GM20000 (cell line): ENCODE results near the gene EPHB2.

Source experiments
- DNase-seq: peaks from one replicate; pipeline ENCODE4 v3.0.0; 2012; ENCODE audit warnings: low spot score
- TF ChIP-seq, protein P1 (sequence below): IDR thresholded peaks from 2 replicates; pipeline ENCODE4 v1.5.1; 2012; ENCODE audit warnings: mild to moderate bottlenecking, control low read depth; ENCODE audit errors: extremely low read depth, missing control alignments

The EPHB2 gene

DNA sequence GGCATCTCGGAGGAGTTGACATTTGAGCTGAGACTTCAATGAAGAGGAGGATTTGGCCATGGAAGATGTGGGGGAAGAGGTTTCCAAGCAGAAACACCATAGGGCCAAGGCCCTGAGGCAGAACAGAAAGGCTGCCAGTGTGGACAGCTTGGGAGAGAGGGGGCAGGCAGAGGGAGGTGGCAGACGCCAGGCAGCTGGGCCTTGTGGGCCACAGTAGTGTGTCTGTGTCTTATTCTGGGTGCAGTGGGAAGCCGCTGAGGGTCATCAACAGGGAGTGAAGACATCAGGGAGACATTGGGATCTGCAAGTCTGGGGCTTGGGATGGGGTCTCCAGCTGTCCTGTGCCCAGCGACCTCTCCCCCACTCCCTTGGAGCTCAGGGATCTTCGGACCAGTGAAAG, 165.2 kb downstream of the EPHB2 start:
- DNase-seq: no peak
- TF ChIP-seq, protein P1, sequence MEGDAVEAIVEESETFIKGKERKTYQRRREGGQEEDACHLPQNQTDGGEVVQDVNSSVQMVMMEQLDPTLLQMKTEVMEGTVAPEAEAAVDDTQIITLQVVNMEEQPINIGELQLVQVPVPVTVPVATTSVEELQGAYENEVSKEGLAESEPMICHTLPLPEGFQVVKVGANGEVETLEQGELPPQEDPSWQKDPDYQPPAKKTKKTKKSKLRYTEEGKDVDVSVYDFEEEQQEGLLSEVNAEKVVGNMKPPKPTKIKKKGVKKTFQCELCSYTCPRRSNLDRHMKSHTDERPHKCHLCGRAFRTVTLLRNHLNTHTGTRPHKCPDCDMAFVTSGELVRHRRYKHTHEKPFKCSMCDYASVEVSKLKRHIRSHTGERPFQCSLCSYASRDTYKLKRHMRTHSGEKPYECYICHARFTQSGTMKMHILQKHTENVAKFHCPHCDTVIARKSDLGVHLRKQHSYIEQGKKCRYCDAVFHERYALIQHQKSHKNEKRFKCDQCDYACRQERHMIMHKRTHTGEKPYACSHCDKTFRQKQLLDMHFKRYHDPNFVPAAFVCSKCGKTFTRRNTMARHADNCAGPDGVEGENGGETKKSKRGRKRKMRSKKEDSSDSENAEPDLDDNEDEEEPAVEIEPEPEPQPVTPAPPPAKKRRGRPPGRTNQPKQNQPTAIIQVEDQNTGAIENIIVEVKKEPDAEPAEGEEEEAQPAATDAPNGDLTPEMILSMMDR: no peak

DNA sequence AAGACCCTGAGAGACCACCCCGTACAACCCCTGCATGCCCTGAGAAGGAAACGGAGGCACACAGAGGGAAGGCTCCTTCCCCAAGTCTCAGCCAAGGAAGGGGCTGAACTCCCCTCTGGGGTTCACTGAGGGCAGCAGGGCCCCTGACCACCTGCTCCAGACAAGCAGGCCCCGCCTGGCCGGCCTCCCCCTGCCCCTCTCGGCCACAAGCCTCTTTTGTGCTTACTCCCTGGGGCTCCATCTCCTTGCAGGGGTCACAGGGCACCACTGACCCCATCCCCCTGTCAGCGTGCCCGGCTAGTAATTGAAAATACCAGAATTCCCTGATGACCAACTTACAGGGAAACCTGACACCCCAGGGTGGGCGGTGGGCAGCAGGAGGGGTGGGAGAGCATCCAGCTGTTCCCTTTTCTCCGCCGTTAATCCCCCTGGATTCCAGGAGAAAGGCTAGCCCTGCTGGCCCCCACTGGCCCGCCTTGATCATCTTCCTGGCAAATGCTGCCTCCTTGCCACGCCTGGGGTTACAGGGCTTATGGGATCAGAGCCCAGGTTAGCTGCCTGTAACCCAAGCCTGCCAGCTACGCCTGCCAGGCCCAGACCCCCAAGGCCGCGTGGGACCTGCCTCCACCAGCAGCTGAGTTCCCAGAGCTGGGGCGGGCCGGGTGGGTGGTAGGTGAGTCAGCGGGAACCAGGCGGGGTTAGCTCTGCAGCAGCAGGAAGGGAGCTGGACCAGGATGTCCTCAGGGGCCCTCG, 165.9 kb downstream of the EPHB2 start:
- TF ChIP-seq, protein P1: no peak
- no peak for DNase-seq

DNA sequence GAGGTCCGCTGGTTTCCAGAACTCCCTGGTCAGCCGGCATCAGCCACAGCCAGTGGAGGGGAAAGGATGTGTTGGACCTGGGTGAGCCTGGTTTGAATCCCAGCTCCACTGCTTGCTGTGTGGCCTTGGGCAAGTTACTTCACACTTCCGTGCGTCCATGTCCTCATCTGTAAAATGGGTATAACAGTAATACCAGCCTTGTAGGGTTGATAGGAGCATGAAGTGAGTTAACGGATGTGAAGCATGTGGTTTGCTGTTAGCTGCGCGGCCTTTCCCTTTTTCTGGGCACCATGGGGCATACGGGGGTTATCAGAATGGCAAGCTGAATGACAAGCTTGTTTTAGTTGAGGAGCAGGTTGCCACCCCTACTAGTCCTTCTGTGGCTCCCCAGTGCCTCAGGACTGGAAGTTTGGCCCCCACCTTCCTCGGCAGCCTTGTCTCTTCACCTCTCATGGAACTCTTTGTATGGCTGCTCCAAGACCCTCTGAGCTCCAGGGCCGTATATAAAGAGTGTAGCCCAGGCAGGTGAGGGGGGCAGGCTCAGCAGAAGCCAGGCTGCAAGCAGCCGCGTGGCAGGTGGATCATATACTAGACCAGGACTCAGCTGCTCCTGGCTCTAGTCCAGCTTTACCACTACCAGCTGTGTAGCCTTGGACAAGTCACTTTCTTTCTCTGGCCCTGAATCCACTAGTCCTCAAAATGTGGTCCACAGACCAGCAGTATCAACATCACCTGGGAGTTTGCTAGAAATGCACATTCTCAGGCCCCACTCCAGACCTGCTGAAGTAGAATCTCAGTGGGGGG, 166.7 kb downstream of the EPHB2 start:
- TF ChIP-seq, protein P1: no peak
- DNase-seq: no peak

DNA sequence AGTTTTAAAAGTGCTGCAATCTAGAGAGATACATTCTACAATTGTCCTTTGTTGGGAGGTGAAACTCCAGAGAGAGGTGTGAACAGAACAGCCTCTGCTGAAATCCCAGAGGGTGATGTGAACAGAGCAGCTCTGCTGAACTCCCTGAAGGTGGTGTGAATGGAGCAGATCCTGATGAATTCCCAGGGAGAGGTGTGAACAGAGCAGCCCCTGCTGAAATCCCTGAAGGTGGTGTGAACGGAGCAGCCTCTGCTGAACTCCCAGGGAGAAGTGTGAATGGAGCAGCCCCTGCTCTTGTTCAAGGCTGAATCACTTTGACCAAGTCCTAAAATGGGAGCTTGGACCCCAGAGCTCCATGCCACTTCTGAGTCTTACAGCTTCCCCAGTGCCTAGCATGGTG, 167.3 kb downstream of the EPHB2 start:
- TF ChIP-seq, protein P1: no peak
- no peak for DNase-seq

DNA sequence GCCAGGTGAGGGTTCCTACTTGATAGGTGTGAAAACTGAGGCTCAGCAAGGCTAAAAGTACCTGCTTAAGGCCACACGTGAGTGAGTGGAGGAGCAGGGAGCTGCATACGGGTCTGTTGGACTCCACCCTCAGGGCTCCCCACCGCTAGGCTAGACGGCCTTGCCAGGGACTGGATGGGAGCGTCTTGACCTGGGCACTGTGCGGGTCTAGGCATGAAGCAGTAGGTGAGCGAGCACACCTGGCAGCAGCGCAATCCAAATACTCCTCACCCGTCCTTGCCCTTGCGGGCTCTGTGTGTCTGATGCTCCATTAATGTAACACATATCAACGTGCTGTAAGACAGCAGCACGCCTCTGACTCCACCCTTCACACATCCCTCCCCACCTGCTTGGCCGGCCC, 168.0 kb downstream of the EPHB2 start:
- TF ChIP-seq, protein P1: no peak
- DNase-seq: no peak

DNA sequence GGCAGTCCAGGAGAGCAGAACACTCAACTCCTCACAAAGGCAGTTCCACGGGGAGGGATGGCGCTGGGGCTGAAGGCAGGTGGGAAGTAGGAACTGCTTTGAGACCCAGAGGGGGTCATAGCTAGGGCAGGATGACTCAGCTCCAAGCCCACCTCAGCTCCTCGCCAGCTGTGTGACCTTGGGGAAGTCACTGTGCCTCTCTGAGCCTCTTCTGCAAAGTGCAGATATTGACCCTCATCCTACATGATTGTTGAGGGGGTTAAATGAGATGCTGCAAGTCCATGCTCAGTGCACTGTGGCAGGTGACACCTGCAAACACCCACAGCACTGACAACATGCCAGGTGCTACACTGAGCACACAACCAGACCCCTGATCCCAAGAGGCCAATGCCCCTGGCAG, 168.8 kb downstream of the EPHB2 start:
- TF ChIP-seq, protein P1: no peak
- no peak for DNase-seq

DNA sequence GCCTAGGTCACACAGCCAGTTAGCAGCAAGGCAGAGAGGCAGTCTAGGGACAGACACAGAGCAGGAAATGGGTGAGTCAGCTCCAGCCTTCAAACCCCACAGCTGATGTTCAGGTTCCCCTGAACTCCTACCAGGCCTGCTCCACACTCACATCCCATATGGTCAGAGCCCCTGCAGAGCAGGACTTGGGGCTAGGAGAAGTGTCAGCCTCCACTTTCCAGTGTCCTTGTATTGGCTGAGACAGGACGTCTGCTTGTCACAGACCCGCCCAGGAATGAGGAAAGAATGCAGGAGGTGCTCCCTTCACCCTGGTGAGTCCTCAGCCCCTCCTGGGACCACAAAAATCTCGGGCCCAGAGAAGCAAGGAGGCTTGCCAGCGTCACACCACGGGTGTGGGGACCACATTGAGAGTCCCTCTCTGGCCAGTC, 169.5 kb downstream of the EPHB2 start:
- DNase-seq: no peak

More for the DNA sequence above, 169.5 kb downstream of the EPHB2 start:
- TF ChIP-seq, protein P1: no peak
